ENCODE measurements around the gene MBTPS1.
"Not testable (repeated sequence)": the region's sequence is repeated elsewhere in the genome, so short reads cannot be mapped to it uniquely, and the experiment has no call there.

Gene MBTPS1

GRCh38 chr16:84136331-84137125, 19.8 kb upstream of the MBTPS1 start:
- DNase-seq = no peak

DNA sequence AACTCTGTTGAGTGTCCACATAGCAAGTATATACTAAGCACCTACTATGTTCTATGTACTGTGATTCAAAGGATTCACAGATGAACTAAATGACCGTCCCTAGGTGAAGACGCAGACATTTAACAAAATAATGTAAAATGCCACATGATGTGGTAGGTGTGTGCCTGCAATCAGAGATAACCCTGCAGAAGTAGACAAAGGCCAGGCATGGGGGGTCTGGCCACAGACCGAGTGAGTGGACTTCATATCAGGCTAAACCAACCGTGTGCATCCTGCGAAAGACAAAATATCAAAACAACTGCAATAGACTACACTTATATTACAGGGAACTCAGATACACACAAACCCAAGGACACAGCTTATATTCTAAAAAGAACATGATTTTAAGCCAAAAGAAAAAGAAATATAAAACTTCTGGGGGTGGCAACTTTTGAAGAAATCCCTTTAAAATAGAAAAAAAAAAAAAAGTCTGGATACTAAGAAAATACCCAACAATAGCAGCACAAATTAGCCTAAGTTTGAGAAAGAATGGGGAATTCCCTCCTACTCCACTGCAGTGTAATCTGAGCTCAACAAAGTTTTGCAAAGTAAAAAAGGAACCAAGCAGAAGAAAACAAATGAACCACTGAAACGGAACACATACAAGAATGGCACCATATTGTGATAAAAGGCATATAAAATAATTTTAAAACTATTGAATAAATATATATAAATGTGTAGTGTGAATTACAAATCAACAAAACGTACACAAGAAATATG, 16.0 kb upstream of the MBTPS1 start:
- DNase-seq = no peak

GRCh38 chr16:84131117-84131516, 14.4 kb upstream of the MBTPS1 start:
- DNase-seq = no peak

GRCh38 chr16:84124257-84125073, 7.7 kb upstream of the MBTPS1 start:
- DNase-seq = no peak

GRCh38 chr16:84121007-84121406, 4.3 kb upstream of the MBTPS1 start:
- no peak for DNase-seq

- DNase-seq = no peak
Observed at GRCh38 chr16:84120023-84120422, 3.3 kb upstream of the MBTPS1 start.

DNA sequence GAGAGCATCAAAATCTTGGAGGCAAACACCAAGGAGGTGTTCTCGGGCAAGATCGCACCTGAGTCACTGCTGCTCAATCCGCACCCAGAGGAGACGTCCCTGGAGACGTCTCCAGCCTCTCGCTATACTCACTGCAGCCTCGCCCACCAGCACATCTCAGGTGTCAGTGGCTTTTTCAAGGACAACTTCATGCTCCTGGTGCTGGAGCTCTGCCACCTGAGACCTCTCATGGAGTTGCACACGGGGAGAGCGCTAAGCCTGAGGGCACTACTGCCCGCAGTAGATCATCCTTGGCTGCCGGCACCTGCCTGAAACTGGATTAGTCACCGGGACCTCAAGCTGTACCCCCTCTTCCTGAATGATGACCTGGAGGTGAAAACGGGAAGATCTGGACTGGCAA, 2.6 kb upstream of the MBTPS1 start:
- DNase-seq = no peak

DNA sequence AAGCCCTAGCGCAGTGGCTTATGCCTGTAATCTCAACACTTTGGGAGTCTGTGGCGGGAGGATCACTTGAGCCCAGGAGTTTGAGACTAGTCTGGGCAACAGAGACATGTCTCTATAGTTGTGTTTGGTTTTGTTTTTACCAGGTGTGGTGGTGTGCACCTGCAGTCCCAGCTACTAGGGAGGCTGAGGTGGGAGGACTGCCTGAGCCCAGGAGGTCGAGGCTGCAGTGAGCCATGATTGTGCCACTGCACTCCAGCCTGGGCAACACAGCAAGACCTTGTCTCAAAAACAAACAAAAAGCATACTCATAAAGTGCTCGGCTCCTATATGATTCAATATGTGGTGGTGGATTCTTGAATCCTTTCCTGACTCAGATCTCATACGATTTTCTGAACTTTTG, 1.6 kb upstream of the MBTPS1 start:
- not testable (repeated sequence) for DNase-seq

DNA sequence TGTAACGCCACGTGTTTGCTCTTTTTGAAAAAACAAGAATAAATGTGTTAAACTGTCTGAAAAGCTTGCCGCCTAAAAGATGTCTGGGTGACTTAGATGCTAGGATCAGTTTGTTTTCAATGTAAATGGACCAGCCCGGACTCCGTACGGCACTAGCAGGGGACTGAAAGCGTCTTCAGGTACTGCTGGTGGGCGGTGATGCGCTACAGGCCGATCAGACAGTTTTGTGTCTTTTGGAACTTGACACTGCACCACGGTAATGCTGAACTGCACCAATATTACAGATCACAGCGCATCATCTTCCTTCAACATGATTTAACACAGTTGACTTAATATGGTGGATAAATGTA, 727 bp upstream of the MBTPS1 start:
- no peak for DNase-seq

DNA sequence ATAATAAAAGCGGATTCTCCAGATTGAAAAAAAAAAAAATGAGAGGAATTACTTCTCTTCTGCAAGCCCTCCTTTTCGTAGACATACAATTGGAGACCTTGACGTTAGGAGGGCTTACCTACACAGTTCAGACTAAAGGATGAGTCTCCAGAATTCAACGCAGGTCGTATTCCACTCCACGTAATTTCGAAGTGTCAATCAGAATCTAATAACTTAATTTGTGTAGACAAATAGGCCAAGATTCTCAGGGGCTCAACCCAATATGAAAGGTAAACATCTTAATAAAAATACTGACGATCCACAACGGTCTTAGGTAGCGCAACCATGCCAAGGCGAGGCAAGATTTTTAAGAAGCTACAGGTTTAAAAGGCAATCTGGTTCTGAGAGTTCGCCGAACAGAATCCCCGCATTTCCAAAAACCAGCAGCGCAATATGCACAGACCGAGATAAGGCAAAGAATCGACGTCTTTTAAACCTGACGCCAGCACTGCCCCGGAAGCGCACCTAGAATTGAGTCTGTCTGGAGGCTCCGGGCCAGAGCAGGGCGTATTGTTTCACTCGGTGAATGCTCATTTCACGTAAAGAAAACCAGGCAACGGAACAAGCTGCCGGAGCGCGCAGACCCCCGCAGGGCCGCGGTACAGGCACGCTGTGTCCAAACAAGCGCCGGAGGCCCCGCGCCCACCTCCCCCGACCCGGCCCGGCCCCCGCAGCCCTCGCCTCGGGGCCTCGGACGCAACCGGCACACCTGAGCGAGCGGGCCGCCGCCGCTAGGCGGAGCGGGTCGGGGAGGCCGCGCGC, 623 bp downstream of the MBTPS1 start:
- no peak for DNase-seq

- DNase-seq = not testable (repeated sequence)
Observed at GRCh38 chr16:84111949-84112348, 4.8 kb downstream of the MBTPS1 start.

GRCh38 chr16:84111525-84111924, 5.2 kb downstream of the MBTPS1 start:
- no peak for DNase-seq

DNA sequence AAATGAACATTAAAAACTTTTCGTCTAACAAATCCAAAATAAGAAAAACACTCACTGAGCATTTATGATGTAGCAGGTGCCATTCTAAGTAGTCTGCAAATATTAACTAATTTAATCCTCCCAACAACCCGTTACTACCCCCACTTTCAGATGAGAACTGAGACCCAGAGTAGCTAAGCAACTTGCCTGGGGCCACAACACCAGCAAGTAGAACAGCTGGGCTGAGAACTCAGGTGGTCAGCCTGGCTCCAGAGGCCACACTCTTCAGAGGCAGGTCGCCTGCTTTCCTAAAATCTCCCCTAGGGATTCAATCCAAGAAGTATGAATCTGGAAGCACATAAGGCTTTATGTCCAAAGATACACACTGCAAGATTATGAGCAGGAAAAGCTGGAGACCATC, 6.2 kb downstream of the MBTPS1 start:
- no peak for DNase-seq

DNA sequence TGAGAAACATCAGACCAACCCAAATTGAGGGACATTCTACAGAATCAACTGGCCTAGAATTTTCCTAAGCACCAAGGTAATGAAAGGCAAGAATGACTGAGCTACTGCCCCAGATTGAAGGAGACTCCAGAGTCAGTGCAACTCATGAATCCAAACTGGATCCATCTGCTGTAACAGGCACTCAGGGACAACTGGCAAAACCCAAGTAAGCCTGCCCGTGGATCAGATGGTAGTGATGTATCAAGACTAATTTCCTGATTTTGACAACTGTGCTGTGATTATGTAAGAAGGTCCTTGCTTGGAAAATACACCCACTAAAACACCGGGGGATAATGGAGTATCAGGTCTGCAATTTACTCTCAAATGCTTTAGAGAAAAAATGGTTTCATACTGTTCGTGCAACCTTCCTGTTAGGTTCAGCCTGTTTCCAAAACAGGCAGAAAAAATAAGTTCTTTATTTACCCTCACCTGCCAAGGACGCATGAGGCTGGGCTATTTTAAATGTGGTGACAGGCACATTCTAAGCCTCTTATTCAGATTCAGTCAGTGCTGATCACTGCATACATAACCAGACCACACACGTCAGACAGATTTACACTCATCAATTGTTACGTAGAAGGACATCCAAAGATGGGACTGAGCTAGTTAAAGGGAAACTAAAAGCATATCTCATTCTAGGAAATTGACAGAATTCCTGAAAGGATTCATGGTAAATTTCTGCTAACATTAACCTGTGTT, 7.0 kb downstream of the MBTPS1 start:
- no peak for DNase-seq

DNA sequence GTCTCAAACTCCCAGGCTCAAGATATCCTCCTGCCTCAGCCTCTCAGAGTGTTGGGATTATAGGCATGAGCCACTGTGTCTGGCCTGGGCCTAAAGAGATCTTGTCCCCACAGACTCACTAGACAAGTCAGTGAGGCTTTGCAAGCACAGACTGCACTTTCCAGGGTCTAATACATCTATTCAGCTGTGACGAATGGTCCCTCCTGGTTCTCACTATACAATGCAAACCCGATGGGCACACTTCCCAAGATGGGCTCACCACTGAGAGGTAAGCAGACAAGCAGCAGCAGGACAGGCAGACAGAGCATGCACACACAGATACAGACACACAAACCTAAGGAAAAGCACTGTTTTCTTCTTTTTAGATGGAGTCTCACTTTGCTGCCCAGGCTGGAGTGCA, 8.8 kb downstream of the MBTPS1 start:
- no peak for DNase-seq

- DNase-seq = no peak
Observed at GRCh38 chr16:84105948-84106740, 10.6 kb downstream of the MBTPS1 start.

GRCh38 chr16:84105301-84105815, 11.4 kb downstream of the MBTPS1 start:
- DNase-seq = no peak

DNA sequence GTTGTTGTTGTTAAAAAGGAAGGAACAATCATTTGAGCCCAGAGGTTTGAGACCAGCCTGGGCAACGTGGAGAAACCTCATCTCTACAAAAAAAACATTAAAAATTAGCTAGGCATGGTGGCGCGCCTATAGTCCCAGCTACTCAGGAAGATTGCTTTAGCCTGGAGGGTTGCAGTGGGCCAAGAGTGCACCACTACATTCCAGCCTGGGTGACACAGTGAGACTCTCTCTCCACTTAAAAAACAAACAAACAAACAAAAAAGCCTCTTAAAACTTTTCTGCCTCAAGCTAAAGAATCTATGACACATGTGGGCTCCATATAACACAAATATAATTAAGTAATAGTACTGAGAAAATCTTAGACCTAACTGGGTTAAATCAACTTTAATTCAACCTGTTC, 12.5 kb downstream of the MBTPS1 start:
- DNase-seq = no peak

DNA sequence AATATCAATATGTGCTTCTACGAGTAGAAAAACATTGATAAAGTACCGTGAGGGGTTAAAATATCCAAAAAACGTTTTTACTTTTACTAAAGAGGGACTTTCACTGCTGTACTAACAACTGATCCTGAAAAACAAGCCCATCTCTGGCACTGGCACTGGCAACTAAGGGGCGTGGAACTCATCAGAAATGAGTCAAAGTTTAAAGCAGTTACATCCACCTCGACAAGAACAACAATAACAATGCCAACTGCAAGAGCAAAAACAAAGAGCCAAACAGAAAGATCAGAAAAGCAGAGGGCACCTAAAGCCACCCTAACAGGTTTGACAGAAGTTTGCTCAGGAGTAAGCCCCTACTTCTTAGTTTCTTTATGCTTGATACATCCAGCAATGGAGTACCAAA, 13.1 kb downstream of the MBTPS1 start:
- no peak for DNase-seq

DNA sequence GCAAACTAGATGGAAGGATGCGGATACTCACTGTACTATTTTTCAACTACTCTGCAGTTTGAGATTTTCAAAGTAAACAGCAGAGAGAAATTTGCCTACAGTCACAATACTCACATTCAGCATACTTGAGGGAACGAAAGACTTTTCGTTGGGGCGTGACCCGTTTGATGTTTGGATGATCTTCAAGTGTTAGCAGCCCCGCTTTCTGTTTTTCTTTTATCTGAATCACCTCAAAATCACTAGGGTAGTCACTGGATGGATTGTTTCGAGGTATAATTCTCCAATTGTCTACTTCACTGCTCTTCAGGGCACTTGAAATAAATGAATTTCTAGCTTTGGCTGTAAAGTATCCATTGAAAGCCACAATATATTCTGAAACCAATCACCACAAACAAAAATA, 17.8 kb downstream of the MBTPS1 start:
- no peak for DNase-seq

GRCh38 chr16:84096447-84097005, 20.2 kb downstream of the MBTPS1 start:
- no peak for DNase-seq
